ENCODE measurements around the gene DNHD1.

DNA sequence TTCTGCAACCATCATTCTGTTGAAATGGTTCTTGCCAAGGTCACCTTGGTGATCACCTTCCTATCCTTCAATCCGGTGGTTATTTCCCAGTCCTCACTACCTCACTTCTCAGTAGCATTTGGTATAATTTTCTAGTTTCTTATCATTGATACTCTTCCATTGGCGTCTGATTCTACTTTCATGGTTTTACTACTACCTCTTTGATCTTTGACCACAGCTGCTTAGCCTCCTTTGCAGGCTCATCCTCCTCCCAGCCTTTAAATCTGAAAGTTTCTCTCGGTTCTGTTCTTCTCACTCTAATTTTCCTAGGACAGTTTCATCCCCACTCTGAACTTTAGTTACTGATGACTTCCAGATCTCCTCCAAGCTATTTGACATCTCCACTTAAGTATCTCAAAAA, 10.8 kb upstream of the DNHD1 start:
- TF ChIP-seq, protein P1, sequence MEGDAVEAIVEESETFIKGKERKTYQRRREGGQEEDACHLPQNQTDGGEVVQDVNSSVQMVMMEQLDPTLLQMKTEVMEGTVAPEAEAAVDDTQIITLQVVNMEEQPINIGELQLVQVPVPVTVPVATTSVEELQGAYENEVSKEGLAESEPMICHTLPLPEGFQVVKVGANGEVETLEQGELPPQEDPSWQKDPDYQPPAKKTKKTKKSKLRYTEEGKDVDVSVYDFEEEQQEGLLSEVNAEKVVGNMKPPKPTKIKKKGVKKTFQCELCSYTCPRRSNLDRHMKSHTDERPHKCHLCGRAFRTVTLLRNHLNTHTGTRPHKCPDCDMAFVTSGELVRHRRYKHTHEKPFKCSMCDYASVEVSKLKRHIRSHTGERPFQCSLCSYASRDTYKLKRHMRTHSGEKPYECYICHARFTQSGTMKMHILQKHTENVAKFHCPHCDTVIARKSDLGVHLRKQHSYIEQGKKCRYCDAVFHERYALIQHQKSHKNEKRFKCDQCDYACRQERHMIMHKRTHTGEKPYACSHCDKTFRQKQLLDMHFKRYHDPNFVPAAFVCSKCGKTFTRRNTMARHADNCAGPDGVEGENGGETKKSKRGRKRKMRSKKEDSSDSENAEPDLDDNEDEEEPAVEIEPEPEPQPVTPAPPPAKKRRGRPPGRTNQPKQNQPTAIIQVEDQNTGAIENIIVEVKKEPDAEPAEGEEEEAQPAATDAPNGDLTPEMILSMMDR (IDR thresholded peaks at IDR 0.05; ENCODE audit: low read length) = no peak
- TF ChIP-seq EZH2phosphoT487 (IDR thresholded peaks at IDR 0.05; ENCODE audit: low read length) = no peak
- no peak for TF ChIP-seq EZH2 (optimal IDR thresholded peaks at IDR 0.05; ENCODE audit: low read depth, low read length)

Measured in MM.1S (cell line).